Fibroblast of lung (primary cell): Measurements from ENCODE around the gene PCSK9. TPM values are rescaled to one million over a fixed set of nuclear protein-coding genes. Genes with fewer than 3 reads are reported as not detected.

Source experiments
- DNase-seq, 2 donors: peaks; one replicate each; pipeline versions ENCODE4 v3.0.0 to v3.0.0-alpha.2; 2010; ENCODE audit warnings: low read depth in 2 of 2
- H2AFZ ChIP-seq: 2 replicates; pipeline ENCODE4 v1.5.1; 2012; ENCODE audit warnings: low read length, control low read depth, inconsistent platforms
- H3K27ac ChIP-seq: 2 replicates; pipeline ENCODE4 v1.5.1; 2011; ENCODE audit warnings: low read length, control low read depth; ENCODE audit not compliant: insufficient read depth
- H3K27me3 ChIP-seq: 2 replicates; pipeline ENCODE4 v1.5.1; 2011; ENCODE audit warnings: mild to moderate bottlenecking, low read length; ENCODE audit not compliant: control insufficient read depth, insufficient read depth
- H3K36me3 ChIP-seq: 2 replicates; pipeline ENCODE4 v1.5.1; 2011; ENCODE audit warnings: low read length; ENCODE audit not compliant: control insufficient read depth, insufficient read depth
- H3K4me1 ChIP-seq: 2 replicates; pipeline ENCODE4 v1.5.1; 2011; ENCODE audit warnings: low read length; ENCODE audit not compliant: control insufficient read depth, insufficient read depth; ENCODE audit errors: extremely low read depth
- H3K4me2 ChIP-seq: 2 replicates; pipeline ENCODE4 v1.5.1; 2011; ENCODE audit warnings: low read length, control low read depth; ENCODE audit not compliant: insufficient read depth; ENCODE audit errors: extremely low read depth
- H3K4me3 ChIP-seq, 4 experiments: fragments of 200-600 bp in 1 of 4; sonication (generic) in 1 of 4; replicated peaks in 1 of 4; 2 replicates each; pipeline ENCODE4 v1.5.1; 2011 to 2016; ENCODE audit warnings: low read length in 4 of 4, low read depth in 3 of 4, mild to moderate bottlenecking in 3 of 4, control low read depth in 2 of 4, inconsistent platforms in 1 of 4, mixed read lengths in 1 of 4; ENCODE audit not compliant: insufficient read depth in 1 of 4; ENCODE audit errors: control extremely low read depth in 1 of 4
- H3K79me2 ChIP-seq: 2 replicates; pipeline ENCODE4 v1.5.1; 2012; ENCODE audit warnings: mild to moderate bottlenecking, low read length, inconsistent platforms; ENCODE audit not compliant: control insufficient read depth, insufficient read depth
- H3K9ac ChIP-seq: 2 replicates; pipeline ENCODE4 v1.5.1; 2011; ENCODE audit warnings: mild to moderate bottlenecking, low read length, control low read depth; ENCODE audit not compliant: insufficient read depth
- H3K9me3 ChIP-seq: 2 replicates; pipeline ENCODE4 v1.5.1; 2012; ENCODE audit warnings: low read depth, low read length; ENCODE audit not compliant: control insufficient read depth, insufficient read depth
- H4K20me1 ChIP-seq: 2 replicates; pipeline ENCODE4 v1.5.1; 2011; ENCODE audit warnings: low read length; ENCODE audit not compliant: control insufficient read depth, insufficient read depth; ENCODE audit errors: extremely low read depth
- CTCF ChIP-seq, 2 donors: IDR thresholded peaks in 1 of 2; conservative IDR thresholded peaks in 1 of 2; 1 replicate in 1 of 2; 2 replicates in 1 of 2; pipeline ENCODE4 v1.5.1; 2011 to 2012; ENCODE audit warnings: low read length in 2 of 2, control low read depth in 1 of 2, inconsistent platforms in 1 of 2, low read depth in 1 of 2, mild to moderate bottlenecking in 1 of 2
- EZH2 ChIP-seq: IDR thresholded peaks from 2 replicates; pipeline ENCODE4 v1.5.1; 2012; ENCODE audit warnings: low read length, control low read depth, mild to moderate bottlenecking; ENCODE audit errors: missing control alignments
- polyA plus RNA-seq, 2 donors: library from polyadenylated mRNA; depleted of rRNA in 1 of 2; stranded (reverse) in 1 of 2; unstranded in 1 of 2; fragments of >200 nt; gene quantifications; 2 replicates each; pipeline ENCODE4 v1.2.1, GENCODE V29; 2011 to 2012; ENCODE audit warnings: missing spikeins in 1 of 2
- total RNA-seq: library from RNA; depleted of rRNA; stranded (reverse); fragments of >200 nt; gene quantifications from 2 replicates; pipeline ENCODE4 v1.2.1, GENCODE V29; 2014

Gene PCSK9
- total and polyA plus RNA-seq, 2 donors (not counting 1 experiment from before 2014, with no cell fraction given), result 0.70 to 2.0 TPM

- TF ChIP-seq CTCF (conservative IDR thresholded peaks at IDR 0.05 in 1 of 2, IDR thresholded peaks at IDR 0.05 in 1 of 2; ENCODE audit: low read depth in 1 of 2, low read length in 2 of 2) (no peak), EZH2 (peak; percentile 70)
- no peak overlapping the region for H3K27ac ChIP-seq
- H3K27me3 ChIP-seq, result peaks cover 45% of the 10 kb centered on the region
- H3K79me2 ChIP-seq, result no peaks in the 10 kb centered on the region
- no peaks in the 10 kb centered on the region for H3K36me3 ChIP-seq
- H3K4me3 ChIP-seq, result no peak overlapping the region
- no peak overlapping the region for H3K4me2 ChIP-seq
- H2AFZ ChIP-seq, result no peak overlapping the region
- no peaks in the 10 kb centered on the region for H3K9me3 ChIP-seq
- H3K9ac ChIP-seq, result no peak overlapping the region
- peaks cover 2% of the 10 kb centered on the region for H3K4me1 ChIP-seq
- peak; percentile 10 to 50 for DNase-seq
- no peaks in the 10 kb centered on the region for H4K20me1 ChIP-seq
Measured at GRCh38 chr1:54996869-54997710, 42.3 kb upstream of the PCSK9 start.

- Histone ChIP-seq H3K27me3 (peaks cover 46% of the 10 kb centered on the region), H3K4me1 (peaks cover 2% of the 10 kb centered on the region), H2AFZ (no peak overlapping the region), H3K27ac (no peak overlapping the region), H3K9me3 (no peaks in the 10 kb centered on the region), H3K9ac (no peak overlapping the region), H4K20me1 (no peaks in the 10 kb centered on the region), H3K4me2 (no peak overlapping the region), H3K36me3 (no peaks in the 10 kb centered on the region), H3K79me2 (no peaks in the 10 kb centered on the region), H3K4me3 (no peak overlapping the region)
- TF ChIP-seq CTCF (conservative IDR thresholded peaks at IDR 0.05 in 1 of 2, IDR thresholded peaks at IDR 0.05 in 1 of 2; ENCODE audit: low read depth in 1 of 2, low read length in 2 of 2), result no peak
- no peak for TF ChIP-seq EZH2
- DNase-seq, result no peak
Measured at GRCh38 chr1:54997711-54997986, 41.7 kb upstream of the PCSK9 start.

GRCh38 chr1:54998100-54998499, 41.2 kb upstream of the PCSK9 start:
- H3K79me2 ChIP-seq, result no peaks in the 10 kb centered on the region
- no peak overlapping the region for H3K27ac ChIP-seq
- H3K27me3 ChIP-seq, result peaks cover 48% of the 10 kb centered on the region
- peaks cover 2% of the 10 kb centered on the region for H3K4me1 ChIP-seq
- no peak overlapping the region for H3K4me3 ChIP-seq
- H3K9me3 ChIP-seq, result no peaks in the 10 kb centered on the region
- H3K9ac ChIP-seq, result no peak overlapping the region
- no peak overlapping the region for H2AFZ ChIP-seq
- no peak overlapping the region for H3K4me2 ChIP-seq
- DNase-seq, result no peak
- TF ChIP-seq EZH2, result no peak
- H4K20me1 ChIP-seq, result no peaks in the 10 kb centered on the region
- no peaks in the 10 kb centered on the region for H3K36me3 ChIP-seq
